ENCODE results near the gene MAP6. TPM values are rescaled to one million over a fixed set of nuclear protein-coding genes. Genes with fewer than 3 reads are reported as not detected.

The MAP6 gene
- total RNA-seq, 1 experiment from 2014 or later, result 3.0 TPM

- Histone ChIP-seq H4K20me1 (ENCODE audit: insufficient read depth, low read depth, low read length) (no peaks in the 10 kb centered on the region), H3K4me3 (ENCODE audit: low read length) (no peak overlapping the region), H3K27ac (ENCODE audit: low read length) (no peak overlapping the region), H3K9me3 (ENCODE audit: low read length) (no peaks in the 10 kb centered on the region), H3K4me2 (ENCODE audit: low read depth, low read length, poor library complexity, severe bottlenecking) (no peak overlapping the region), H2AFZ (ENCODE audit: low read length) (no peak overlapping the region), H3K9ac (ENCODE audit: low read length) (no peak overlapping the region), H3K27me3 (ENCODE audit: low read length) (no peaks in the 10 kb centered on the region), H3K4me1 (ENCODE audit: low read length) (no peaks in the 10 kb centered on the region; the same call in 1 of the 2 replicates), H3K36me3 (ENCODE audit: insufficient read depth, low read length) (no peaks in the 10 kb centered on the region), H3K9me2 (replicated peaks; ENCODE audit: insufficient read depth, low read length) (no peaks in the 10 kb centered on the region), H3K79me2 (ENCODE audit: low read length) (no peaks in the 10 kb centered on the region)
- no peak for DNase-seq
Measured at GRCh38 chr11:75644946-75645345, 23.9 kb downstream of the MAP6 start.

- no peak overlapping the region for H3K4me3 ChIP-seq (ENCODE audit: low read length)
- DNase-seq, result no peak
- H3K36me3 ChIP-seq (ENCODE audit: insufficient read depth, low read length), result no peaks in the 10 kb centered on the region
- H3K9me2 ChIP-seq (replicated peaks; ENCODE audit: insufficient read depth, low read length), result no peaks in the 10 kb centered on the region
- H4K20me1 ChIP-seq (ENCODE audit: insufficient read depth, low read depth, low read length), result no peaks in the 10 kb centered on the region
- H3K9ac ChIP-seq (ENCODE audit: low read length), result no peak overlapping the region
- no peak overlapping the region for H3K4me2 ChIP-seq (ENCODE audit: low read depth, low read length, poor library complexity, severe bottlenecking)
- no peak overlapping the region for H3K27ac ChIP-seq (ENCODE audit: low read length)
- no peaks in the 10 kb centered on the region for H3K79me2 ChIP-seq (ENCODE audit: low read length)
- H3K27me3 ChIP-seq (ENCODE audit: low read length), result no peaks in the 10 kb centered on the region
- H2AFZ ChIP-seq (ENCODE audit: low read length), result no peak overlapping the region
- no peaks in the 10 kb centered on the region; the same call in 1 of the 2 replicates for H3K4me1 ChIP-seq (ENCODE audit: low read length)
- H3K9me3 ChIP-seq (ENCODE audit: low read length), result no peaks in the 10 kb centered on the region
Measured at GRCh38 chr11:75644370-75644769, 24.5 kb downstream of the MAP6 start.

DNA sequence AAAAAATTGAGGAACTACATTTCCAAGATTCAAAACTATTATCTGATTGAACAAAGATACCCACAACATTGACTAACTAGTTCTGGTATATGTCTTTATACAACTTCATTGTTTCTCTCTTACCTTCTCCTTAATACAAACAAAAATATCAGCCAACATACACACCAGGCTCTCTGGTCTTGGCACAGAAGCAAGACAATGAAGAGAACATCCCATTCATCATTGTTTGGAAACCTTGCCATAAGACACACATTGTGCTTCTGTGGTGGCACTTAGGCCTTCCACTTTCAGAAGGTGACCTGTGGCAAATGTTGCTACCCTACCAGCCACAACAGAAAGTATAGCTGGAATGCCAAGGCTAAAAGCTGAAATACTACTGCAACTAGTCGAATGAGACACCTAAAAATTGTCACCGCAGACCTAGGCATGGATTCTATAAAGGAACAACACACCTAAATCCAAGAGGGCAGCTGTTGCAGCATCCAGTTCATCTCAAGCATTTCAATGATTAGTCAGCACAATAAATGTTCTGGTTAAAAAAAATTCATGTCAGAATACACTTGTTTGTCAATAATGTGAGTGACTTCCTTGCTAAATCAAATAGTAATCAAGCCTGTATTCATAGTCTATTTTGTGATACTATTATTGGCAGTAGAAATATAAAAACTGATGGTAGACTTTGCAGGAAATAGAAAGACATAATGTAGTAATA lies 26.3 kb downstream of the MAP6 start:
- no peaks in the 10 kb centered on the region for H3K27me3 ChIP-seq (ENCODE audit: low read length)
- H3K4me2 ChIP-seq (ENCODE audit: low read depth, low read length, poor library complexity, severe bottlenecking), result no peak overlapping the region
- no peak overlapping the region for H3K9ac ChIP-seq (ENCODE audit: low read length)
- H2AFZ ChIP-seq (ENCODE audit: low read length), result no peak overlapping the region
- no peaks in the 10 kb centered on the region for H4K20me1 ChIP-seq (ENCODE audit: insufficient read depth, low read depth, low read length)
- H3K9me2 ChIP-seq (replicated peaks; ENCODE audit: insufficient read depth, low read length), result no peaks in the 10 kb centered on the region
- no peaks in the 10 kb centered on the region; the same call in 1 of the 2 replicates for H3K4me1 ChIP-seq (ENCODE audit: low read length)
- no peaks in the 10 kb centered on the region for H3K9me3 ChIP-seq (ENCODE audit: low read length)
- no peaks in the 10 kb centered on the region for H3K36me3 ChIP-seq (ENCODE audit: insufficient read depth, low read length)
- no peaks in the 10 kb centered on the region for H3K79me2 ChIP-seq (ENCODE audit: low read length)
- H3K27ac ChIP-seq (ENCODE audit: low read length), result no peak overlapping the region
- H3K4me3 ChIP-seq (ENCODE audit: low read length), result no peak overlapping the region
- no peak for DNase-seq

GRCh38 chr11:75639762-75640181 lies 29.1 kb downstream of the MAP6 start:
- Histone ChIP-seq H3K79me2 (ENCODE audit: low read length) (no peaks in the 10 kb centered on the region), H3K4me3 (ENCODE audit: low read length) (no peak overlapping the region), H4K20me1 (ENCODE audit: insufficient read depth, low read depth, low read length) (no peaks in the 10 kb centered on the region), H3K27me3 (ENCODE audit: low read length) (no peaks in the 10 kb centered on the region), H3K36me3 (ENCODE audit: insufficient read depth, low read length) (no peaks in the 10 kb centered on the region), H3K4me1 (ENCODE audit: low read length) (no peaks in the 10 kb centered on the region; the same call in 1 of the 2 replicates), H3K9me2 (replicated peaks; ENCODE audit: insufficient read depth, low read length) (no peaks in the 10 kb centered on the region), H2AFZ (ENCODE audit: low read length) (no peak overlapping the region), H3K4me2 (ENCODE audit: low read depth, low read length, poor library complexity, severe bottlenecking) (no peak overlapping the region), H3K27ac (ENCODE audit: low read length) (no peak overlapping the region), H3K9ac (ENCODE audit: low read length) (no peak overlapping the region), H3K9me3 (ENCODE audit: low read length) (no peaks in the 10 kb centered on the region)
- no peak for DNase-seq

- H3K27ac ChIP-seq (ENCODE audit: low read length), result no peak overlapping the region
- DNase-seq, result no peak
- no peaks in the 10 kb centered on the region for H3K9me2 ChIP-seq (replicated peaks; ENCODE audit: insufficient read depth, low read length)
- H2AFZ ChIP-seq (ENCODE audit: low read length), result no peak overlapping the region
- H3K4me2 ChIP-seq (ENCODE audit: low read depth, low read length, poor library complexity, severe bottlenecking), result no peak overlapping the region
- no peak overlapping the region for H3K9ac ChIP-seq (ENCODE audit: low read length)
- H3K4me1 ChIP-seq (ENCODE audit: low read length), result no peaks in the 10 kb centered on the region; the same call in 1 of the 2 replicates
- H3K4me3 ChIP-seq (ENCODE audit: low read length), result no peak overlapping the region
- no peaks in the 10 kb centered on the region for H3K27me3 ChIP-seq (ENCODE audit: low read length)
- H3K9me3 ChIP-seq (ENCODE audit: low read length), result no peaks in the 10 kb centered on the region
- no peaks in the 10 kb centered on the region for H4K20me1 ChIP-seq (ENCODE audit: insufficient read depth, low read depth, low read length)
- no peaks in the 10 kb centered on the region for H3K79me2 ChIP-seq (ENCODE audit: low read length)
- H3K36me3 ChIP-seq (ENCODE audit: insufficient read depth, low read length), result no peaks in the 10 kb centered on the region
Measured at GRCh38 chr11:75637998-75638397, 30.8 kb downstream of the MAP6 start.

DNA sequence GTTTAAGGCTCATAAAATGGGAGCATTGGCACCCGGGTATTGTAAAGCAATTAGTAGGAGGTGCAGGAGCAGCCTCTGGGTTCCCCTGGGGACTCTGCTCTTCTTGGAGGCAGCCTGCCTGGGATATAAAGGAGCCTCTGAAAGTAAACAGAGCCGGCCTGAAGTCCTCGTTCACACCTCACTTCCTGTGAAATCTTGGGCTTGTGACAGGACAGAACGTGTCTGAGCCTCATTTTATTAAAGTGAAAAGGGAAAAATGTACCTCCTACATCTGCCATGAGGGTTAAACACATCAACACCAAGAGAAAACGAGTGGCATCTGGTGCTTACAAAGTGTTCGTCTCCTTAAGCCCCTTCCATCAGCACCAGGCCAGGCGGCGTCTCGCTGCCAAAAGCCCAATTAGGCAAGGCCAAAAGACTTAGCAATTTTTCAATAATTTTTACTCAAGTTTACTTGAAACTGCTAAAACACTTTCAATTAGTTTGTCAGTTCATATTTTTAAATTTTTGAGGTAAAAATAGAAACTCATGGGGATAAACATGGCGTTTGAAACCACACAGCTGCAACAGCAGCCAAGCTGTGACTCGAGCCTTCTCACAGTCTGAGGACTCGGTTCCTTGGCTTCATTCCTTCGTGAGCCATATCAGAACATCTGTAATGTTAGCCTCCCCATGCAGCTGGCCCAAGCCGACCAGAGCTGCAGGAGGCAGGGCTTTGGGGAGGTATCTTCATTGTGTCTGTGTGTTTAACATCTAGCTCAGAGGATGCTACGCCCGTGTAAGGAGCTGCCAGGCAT lies 33.6 kb downstream of the MAP6 start:
- Histone ChIP-seq H3K4me2 (ENCODE audit: low read depth, low read length, poor library complexity, severe bottlenecking) (no peak overlapping the region), H3K9ac (ENCODE audit: low read length) (no peak overlapping the region), H3K36me3 (ENCODE audit: insufficient read depth, low read length) (no peaks in the 10 kb centered on the region), H2AFZ (ENCODE audit: low read length) (no peak overlapping the region), H3K9me2 (replicated peaks; ENCODE audit: insufficient read depth, low read length) (no peaks in the 10 kb centered on the region), H3K27ac (ENCODE audit: low read length) (no peak overlapping the region), H3K4me1 (ENCODE audit: low read length) (no peaks in the 10 kb centered on the region; the same call in 1 of the 2 replicates), H4K20me1 (ENCODE audit: insufficient read depth, low read depth, low read length) (no peaks in the 10 kb centered on the region), H3K27me3 (ENCODE audit: low read length) (no peaks in the 10 kb centered on the region; the same call in 1 of the 2 replicates), H3K9me3 (ENCODE audit: low read length) (no peaks in the 10 kb centered on the region), H3K79me2 (ENCODE audit: low read length) (no peaks in the 10 kb centered on the region), H3K4me3 (ENCODE audit: low read length) (no peak overlapping the region)
- DNase-seq, result no peak

GRCh38 chr11:75633409-75634066 lies 35.3 kb downstream of the MAP6 start:
- H3K27me3 ChIP-seq (ENCODE audit: low read length), result no peaks in the 10 kb centered on the region; the same call in 1 of the 2 replicates
- no peak overlapping the region for H3K27ac ChIP-seq (ENCODE audit: low read length)
- H3K4me1 ChIP-seq (ENCODE audit: low read length), result peaks cover 3% of the 10 kb centered on the region
- no peak overlapping the region for H3K4me2 ChIP-seq (ENCODE audit: low read depth, low read length, poor library complexity, severe bottlenecking)
- no peaks in the 10 kb centered on the region for H3K9me2 ChIP-seq (replicated peaks; ENCODE audit: insufficient read depth, low read length)
- H4K20me1 ChIP-seq (ENCODE audit: insufficient read depth, low read depth, low read length), result no peaks in the 10 kb centered on the region
- H3K9me3 ChIP-seq (ENCODE audit: low read length), result no peaks in the 10 kb centered on the region
- H2AFZ ChIP-seq (ENCODE audit: low read length), result no peak overlapping the region
- H3K36me3 ChIP-seq (ENCODE audit: insufficient read depth, low read length), result no peaks in the 10 kb centered on the region
- no peak for DNase-seq
- no peak overlapping the region for H3K4me3 ChIP-seq (ENCODE audit: low read length)
- H3K9ac ChIP-seq (ENCODE audit: low read length), result no peak overlapping the region
- H3K79me2 ChIP-seq (ENCODE audit: low read length), result no peaks in the 10 kb centered on the region

- H3K4me3 ChIP-seq (ENCODE audit: low read length), result no peak overlapping the region
Measured at GRCh38 chr11:75632962-75633361, 35.9 kb downstream of the MAP6 start.

More at GRCh38 chr11:75632962-75633361, 35.9 kb downstream of the MAP6 start:
- Histone ChIP-seq H3K9me3 (ENCODE audit: low read length) (no peaks in the 10 kb centered on the region), H3K9me2 (replicated peaks; ENCODE audit: insufficient read depth, low read length) (no peaks in the 10 kb centered on the region), H3K4me1 (ENCODE audit: low read length) (peaks cover 7% of the 10 kb centered on the region), H4K20me1 (ENCODE audit: insufficient read depth, low read depth, low read length) (no peaks in the 10 kb centered on the region), H3K27me3 (ENCODE audit: low read length) (no peaks in the 10 kb centered on the region; the same call in 1 of the 2 replicates), H3K36me3 (ENCODE audit: insufficient read depth, low read length) (no peaks in the 10 kb centered on the region), H3K4me2 (ENCODE audit: low read depth, low read length, poor library complexity, severe bottlenecking) (no peak overlapping the region), H3K79me2 (ENCODE audit: low read length) (no peaks in the 10 kb centered on the region), H3K27ac (ENCODE audit: low read length) (no peak overlapping the region), H3K9ac (ENCODE audit: low read length) (no peak overlapping the region), H2AFZ (ENCODE audit: low read length) (no peak overlapping the region)
- no peak for DNase-seq

All from Karpas-422 (cell line).